ENCODE results near the gene PRDM16. TPM values are rescaled to one million over a fixed set of nuclear protein-coding genes. Genes with fewer than 3 reads are reported as not detected.

Gene PRDM16
- total and polyA plus RNA-seq, 2 of the 13 experiments (the other 11 are each of a cell fraction or from before 2014, with no cell fraction given) = 0.15 to 0.81 TPM

DNA sequence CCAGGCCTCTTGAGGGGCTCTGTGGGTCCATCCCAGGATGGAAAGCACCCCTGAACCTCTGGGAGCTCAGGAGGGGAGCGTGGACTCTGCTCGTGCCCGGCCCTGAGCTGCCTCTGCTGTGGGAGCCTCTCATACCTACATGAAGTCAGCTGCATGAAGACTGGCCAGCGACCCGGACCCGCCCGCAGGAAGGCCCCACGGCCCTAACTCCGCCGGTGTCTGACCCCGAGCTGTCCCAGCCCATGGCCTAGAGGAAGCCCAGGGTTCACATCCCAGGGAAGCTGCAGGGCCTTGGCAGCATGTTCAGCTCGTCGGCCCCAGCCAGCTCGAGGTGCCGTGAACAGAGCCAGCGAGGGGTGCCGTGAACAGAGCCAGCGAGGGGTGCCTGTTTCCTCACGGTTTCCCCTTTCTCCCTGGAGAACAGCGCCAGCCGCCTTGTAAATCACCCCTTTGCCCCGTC lies 207.4 kb downstream of the PRDM16 start:
- peaks cover 1 to 20% of the 10 kb centered on the region in 2 experiments; a peak in 3 of 5 replicates for H3K27me3 ChIP-seq (ENCODE audit: control insufficient read depth in 1 of 2, insufficient read depth in 2 of 2, low read length in 2 of 2)
- no peak overlapping the region for H3K9ac ChIP-seq (ENCODE audit: insufficient read depth, low read depth, low read length)
- ChIA-PET CTCF (ENCODE audit: low intra/inter-chr PET ratio, low total read pairs) (no interaction called here), POLR2A (no interaction called here)
- H3K36me3 ChIP-seq (replicated peaks in 1 of 2; ENCODE audit: control insufficient read depth in 1 of 2, insufficient read depth in 2 of 2, low read length in 2 of 2) = no peaks in the 10 kb centered on the region
- no peak overlapping the region for H2AFZ ChIP-seq (ENCODE audit: low read length)
- H3K4me3 ChIP-seq (replicated peaks in 1 of 3; ENCODE audit: insufficient read depth in 1 of 3, low read depth in 2 of 3, low read length in 3 of 3) = no peak overlapping the region
- H3K79me2 ChIP-seq (ENCODE audit: insufficient read depth, low read length) = no peaks in the 10 kb centered on the region
- H3K9me3 ChIP-seq (ENCODE audit: low read length) = no peaks in the 10 kb centered on the region
- ATAC-seq (peak; percentile 12; the same call in 1 of the 3 replicates), DNase-seq (ENCODE audit: low spot score) (no peak), FAIRE-seq (no peak)
- intact Hi-C loops (cut with micrococcal nuclease; ENCODE audit: unreplicated experiment) (no loop called here), in situ Hi-C loops (cut with HindIII; ENCODE audit: extremely low pct_ligation_motif_present, low pct_unique_long_range_greater_than_20kb) (loop anchor here (25.0 kb wide), 1 partner anchor 214 kb away; the partner anchor contains the start of gene PRDM16)
- TF ChIP-seq, protein P1, sequence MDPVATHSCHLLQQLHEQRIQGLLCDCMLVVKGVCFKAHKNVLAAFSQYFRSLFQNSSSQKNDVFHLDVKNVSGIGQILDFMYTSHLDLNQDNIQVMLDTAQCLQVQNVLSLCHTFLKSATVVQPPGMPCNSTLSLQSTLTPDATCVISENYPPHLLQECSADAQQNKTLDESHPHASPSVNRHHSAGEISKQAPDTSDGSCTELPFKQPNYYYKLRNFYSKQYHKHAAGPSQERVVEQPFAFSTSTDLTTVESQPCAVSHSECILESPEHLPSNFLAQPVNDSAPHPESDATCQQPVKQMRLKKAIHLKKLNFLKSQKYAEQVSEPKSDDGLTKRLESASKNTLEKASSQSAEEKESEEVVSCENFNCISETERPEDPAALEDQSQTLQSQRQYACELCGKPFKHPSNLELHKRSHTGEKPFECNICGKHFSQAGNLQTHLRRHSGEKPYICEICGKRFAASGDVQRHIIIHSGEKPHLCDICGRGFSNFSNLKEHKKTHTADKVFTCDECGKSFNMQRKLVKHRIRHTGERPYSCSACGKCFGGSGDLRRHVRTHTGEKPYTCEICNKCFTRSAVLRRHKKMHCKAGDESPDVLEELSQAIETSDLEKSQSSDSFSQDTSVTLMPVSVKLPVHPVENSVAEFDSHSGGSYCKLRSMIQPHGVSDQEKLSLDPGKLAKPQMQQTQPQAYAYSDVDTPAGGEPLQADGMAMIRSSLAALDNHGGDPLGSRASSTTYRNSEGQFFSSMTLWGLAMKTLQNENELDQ (CRISPR knock-in tag; IDR thresholded peaks at IDR 0.05; ENCODE audit: borderline replicate concordance) = no peak
- TF ChIP-seq, protein P2, sequence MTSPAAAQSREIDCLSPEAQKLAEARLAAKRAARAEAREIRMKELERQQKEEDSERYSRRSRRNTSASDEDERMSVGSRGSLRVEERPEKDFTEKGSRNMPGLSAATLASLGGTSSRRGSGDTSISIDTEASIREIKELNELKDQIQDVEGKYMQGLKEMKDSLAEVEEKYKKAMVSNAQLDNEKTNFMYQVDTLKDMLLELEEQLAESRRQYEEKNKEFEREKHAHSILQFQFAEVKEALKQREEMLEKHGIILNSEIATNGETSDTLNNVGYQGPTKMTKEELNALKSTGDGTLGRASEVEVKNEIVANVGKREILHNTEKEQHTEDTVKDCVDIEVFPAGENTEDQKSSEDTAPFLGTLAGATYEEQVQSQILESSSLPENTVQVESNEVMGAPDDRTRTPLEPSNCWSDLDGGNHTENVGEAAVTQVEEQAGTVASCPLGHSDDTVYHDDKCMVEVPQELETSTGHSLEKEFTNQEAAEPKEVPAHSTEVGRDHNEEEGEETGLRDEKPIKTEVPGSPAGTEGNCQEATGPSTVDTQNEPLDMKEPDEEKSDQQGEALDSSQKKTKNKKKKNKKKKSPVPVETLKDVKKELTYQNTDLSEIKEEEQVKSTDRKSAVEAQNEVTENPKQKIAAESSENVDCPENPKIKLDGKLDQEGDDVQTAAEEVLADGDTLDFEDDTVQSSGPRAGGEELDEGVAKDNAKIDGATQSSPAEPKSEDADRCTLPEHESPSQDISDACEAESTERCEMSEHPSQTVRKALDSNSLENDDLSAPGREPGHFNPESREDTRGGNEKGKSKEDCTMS (CRISPR knock-in tag; conservative IDR thresholded peaks at IDR 0.05) = no peak
- TF ChIP-seq ZNF224 (CRISPR knock-in tag; IDR thresholded peaks at IDR 0.05) (no peak), SIN3A (IDR thresholded peaks at IDR 0.05; ENCODE audit: borderline replicate concordance, low read depth, low read length) (no peak), RFXAP (CRISPR knock-in tag; IDR thresholded peaks at IDR 0.05; ENCODE audit: borderline replicate concordance) (no peak)
- H3K27ac ChIP-seq (ENCODE audit: extremely low read length, insufficient read depth, low read length) = no peak overlapping the region
- BruUV-seq (replicated peaks) = no TSS peak
- H3K4me1 ChIP-seq (ENCODE audit: insufficient read depth, low read length) = peaks cover 16% of the 10 kb centered on the region; the same call in 1 of the 2 replicates
- H3K4me2 ChIP-seq (ENCODE audit: low read depth, low read length) = no peak overlapping the region
- no peaks in the 10 kb centered on the region for H4K20me1 ChIP-seq (ENCODE audit: insufficient read depth, low read length)
- WGBS (ENCODE audit: low lambda C conversion rate) = 82% methylated on average over 8 of the region's 22 CpGs
